HAP-1 (cell line): Measurements from ENCODE around the gene MYO5A.

Experiments used
- DNase-seq, 2 experiments: peaks; one replicate each; pipeline ENCODE4 v3.0.0-alpha.2; 2016 to 2020; ENCODE audit warnings: low spot score in 2 of 2
- H3K27me3 ChIP-seq: fragments of 250-450 bp; sonication (Bioruptor Pico); 2 replicates; pipeline ENCODE4 v1.5.1; 2020; ENCODE audit warnings: low read depth, mild to moderate bottlenecking, moderate library complexity
- H3K36me3 ChIP-seq: fragments of 250-450 bp; sonication (Bioruptor Pico); replicated peaks from 2 replicates; pipeline ENCODE4 v1.5.1; 2020; ENCODE audit warnings: mild to moderate bottlenecking
- H3K4me1 ChIP-seq: fragments of 250-450 bp; sonication (Bioruptor Pico); 2 replicates; pipeline ENCODE4 v1.5.1; 2020; ENCODE audit warnings: mild to moderate bottlenecking
- H3K4me3 ChIP-seq: fragments of 250-450 bp; sonication (Bioruptor Pico); 2 replicates; pipeline ENCODE4 v1.5.1; 2020; ENCODE audit warnings: mild to moderate bottlenecking, moderate library complexity
- H3K9me3 ChIP-seq: fragments of 250-450 bp; sonication (Bioruptor Pico); 2 replicates; pipeline ENCODE4 v1.5.1; 2020; ENCODE audit warnings: mild to moderate bottlenecking, moderate library complexity
- in situ Hi-C: fragments of 300-500 bp; cut with MboI; formaldehyde crosslinking; loops from 3 replicates; pipeline ENCODE4 v1.14.3; 2020; ENCODE audit warnings: low sequenced_read_pairs, inconsistent platforms, mixed read lengths

The MYO5A gene

GRCh38 chr15:52397118-52397517 is 131.6 kb downstream of the MYO5A start:
- in situ Hi-C loops, result no loop called here
- Histone ChIP-seq H3K36me3 (no peaks in the 10 kb centered on the region), H3K27me3 (no peaks in the 10 kb centered on the region), H3K4me3 (no peak overlapping the region), H3K4me1 (peaks cover 22% of the 10 kb centered on the region), H3K9me3 (no peaks in the 10 kb centered on the region)
- DNase-seq, result no peak

- H3K4me1 ChIP-seq, result peaks cover 23% of the 10 kb centered on the region
- H3K27me3 ChIP-seq, result no peaks in the 10 kb centered on the region
- no peak for DNase-seq
- in situ Hi-C loops, result no loop called here
- H3K9me3 ChIP-seq, result no peaks in the 10 kb centered on the region
- H3K4me3 ChIP-seq, result no peak overlapping the region
- peaks cover 5% of the 10 kb centered on the region; the same call in 1 of the 2 replicates for H3K36me3 ChIP-seq
Measured at GRCh38 chr15:52394118-52394517, 134.6 kb downstream of the MYO5A start.

- Histone ChIP-seq H3K27me3 (no peaks in the 10 kb centered on the region), H3K9me3 (no peaks in the 10 kb centered on the region), H3K4me3 (no peak overlapping the region), H3K36me3 (peaks cover 15% of the 10 kb centered on the region), H3K4me1 (peaks cover 23% of the 10 kb centered on the region)
- DNase-seq, result peak; percentile 24 to 31
- in situ Hi-C loops, result no loop called here
Measured at GRCh38 chr15:52392008-52392687, 136.5 kb downstream of the MYO5A start.

GRCh38 chr15:52391069-52391468 is 137.6 kb downstream of the MYO5A start:
- Histone ChIP-seq H3K4me1 (peaks cover 14% of the 10 kb centered on the region), H3K4me3 (no peak overlapping the region), H3K27me3 (no peaks in the 10 kb centered on the region), H3K9me3 (no peaks in the 10 kb centered on the region), H3K36me3 (peaks cover 15% of the 10 kb centered on the region)
- in situ Hi-C loops, result no loop called here
- DNase-seq, result no peak

GRCh38 chr15:52385670-52386069 is 143.0 kb downstream of the MYO5A start:
- in situ Hi-C loops, result no loop called here
- Histone ChIP-seq H3K9me3 (no peaks in the 10 kb centered on the region), H3K36me3 (peaks cover 26% of the 10 kb centered on the region)

GRCh38 chr15:52383100-52383588 is 145.5 kb downstream of the MYO5A start:
- no peaks in the 10 kb centered on the region for H3K9me3 ChIP-seq
- no peaks in the 10 kb centered on the region for H3K4me1 ChIP-seq
- no peak for DNase-seq
- in situ Hi-C loops, result no loop called here
- peaks cover 23% of the 10 kb centered on the region for H3K36me3 ChIP-seq
- no peaks in the 10 kb centered on the region for H3K27me3 ChIP-seq
- no peak overlapping the region for H3K4me3 ChIP-seq

More at GRCh38 chr15:52385670-52386069, 143.0 kb downstream of the MYO5A start:
- no peak for DNase-seq
- H3K4me3 ChIP-seq, result no peak overlapping the region
- no peaks in the 10 kb centered on the region for H3K27me3 ChIP-seq
- H3K4me1 ChIP-seq, result no peaks in the 10 kb centered on the region

GRCh38 chr15:52382647-52383046 is 146.0 kb downstream of the MYO5A start:
- Histone ChIP-seq H3K27me3 (no peaks in the 10 kb centered on the region), H3K4me3 (no peak overlapping the region), H3K36me3 (peaks cover 18% of the 10 kb centered on the region), H3K9me3 (no peaks in the 10 kb centered on the region), H3K4me1 (no peaks in the 10 kb centered on the region)
- in situ Hi-C loops, result no loop called here
- no peak for DNase-seq

GRCh38 chr15:52379395-52380106 is 149.1 kb downstream of the MYO5A start:
- no peaks in the 10 kb centered on the region for H3K4me1 ChIP-seq
- in situ Hi-C loops, result no loop called here
- no peaks in the 10 kb centered on the region for H3K9me3 ChIP-seq

GRCh38 chr15:52378746-52379394 is 149.8 kb downstream of the MYO5A start:
- H3K4me1 ChIP-seq, result no peaks in the 10 kb centered on the region
- no peaks in the 10 kb centered on the region for H3K27me3 ChIP-seq
- H3K9me3 ChIP-seq, result peaks cover 2% of the 10 kb centered on the region; the same call in 1 of the 2 replicates
- H3K4me3 ChIP-seq, result no peak overlapping the region
- in situ Hi-C loops, result no loop called here
- DNase-seq, result no peak
- H3K36me3 ChIP-seq, result peaks cover 42% of the 10 kb centered on the region

More at GRCh38 chr15:52379395-52380106, 149.1 kb downstream of the MYO5A start:
- peaks cover 36% of the 10 kb centered on the region for H3K36me3 ChIP-seq
- H3K27me3 ChIP-seq, result no peaks in the 10 kb centered on the region
- DNase-seq, result no peak
- no peak overlapping the region for H3K4me3 ChIP-seq

GRCh38 chr15:52370010-52370409 is 158.7 kb downstream of the MYO5A start:
- peaks cover 2% of the 10 kb centered on the region; the same call in 1 of the 2 replicates for H3K9me3 ChIP-seq
- H3K4me3 ChIP-seq, result no peak overlapping the region
- DNase-seq, result no peak
- H3K36me3 ChIP-seq, result peaks cover 30% of the 10 kb centered on the region
- no peaks in the 10 kb centered on the region for H3K27me3 ChIP-seq
- H3K4me1 ChIP-seq, result no peaks in the 10 kb centered on the region
- in situ Hi-C loops, result no loop called here

- Histone ChIP-seq H3K9me3 (peaks cover 2% of the 10 kb centered on the region; the same call in 1 of the 2 replicates), H3K36me3 (peaks cover 24% of the 10 kb centered on the region), H3K27me3 (no peaks in the 10 kb centered on the region), H3K4me3 (no peak overlapping the region), H3K4me1 (no peaks in the 10 kb centered on the region)
- no peak for DNase-seq
- in situ Hi-C loops, result no loop called here
Measured at GRCh38 chr15:52369455-52369854, 159.2 kb downstream of the MYO5A start.

GRCh38 chr15:52369030-52369429 is 159.7 kb downstream of the MYO5A start:
- H3K9me3 ChIP-seq, result no peaks in the 10 kb centered on the region; the same call in 1 of the 2 replicates
- H3K27me3 ChIP-seq, result no peaks in the 10 kb centered on the region
- H3K4me3 ChIP-seq, result no peak overlapping the region
- H3K36me3 ChIP-seq, result peaks cover 20% of the 10 kb centered on the region
- in situ Hi-C loops, result no loop called here
- H3K4me1 ChIP-seq, result no peaks in the 10 kb centered on the region
- no peak for DNase-seq

- in situ Hi-C loops, result no loop called here
- H3K36me3 ChIP-seq, result peaks cover 18% of the 10 kb centered on the region
- no peaks in the 10 kb centered on the region for H3K4me1 ChIP-seq
- DNase-seq, result no peak
- no peaks in the 10 kb centered on the region for H3K9me3 ChIP-seq
- H3K27me3 ChIP-seq, result no peaks in the 10 kb centered on the region
- H3K4me3 ChIP-seq, result no peak overlapping the region
Measured at GRCh38 chr15:52368402-52368801, 160.3 kb downstream of the MYO5A start.

GRCh38 chr15:52362497-52362896 is 166.2 kb downstream of the MYO5A start:
- no peak for DNase-seq
- Histone ChIP-seq H3K9me3 (no peaks in the 10 kb centered on the region), H3K4me1 (no peaks in the 10 kb centered on the region), H3K4me3 (no peak overlapping the region), H3K36me3 (peaks cover 11% of the 10 kb centered on the region; the same call in 1 of the 2 replicates), H3K27me3 (no peaks in the 10 kb centered on the region)
- in situ Hi-C loops, result no loop called here
